OCI-LY3 (cell line): ENCODE results near the gene FEV.
A peak's percentile ranks its signal among the peaks of the same experiment; 100 is the strongest.

Experiments used
- H2AFZ ChIP-seq: fragments of 200-600, 300-600 bp; shearing (Covaris generic); 2 replicates; pipeline ENCODE4 v1.6.0; 2014; ENCODE audit warnings: antibody characterized with exemption, low read depth, low read length
- H3K27ac ChIP-seq: fragments of 200-600, 300-600 bp; sonication (generic); 2 replicates; pipeline ENCODE4 v1.5.1; 2014; ENCODE audit warnings: mild to moderate bottlenecking, low read length, moderate library complexity, mixed read lengths
- H3K27me3 ChIP-seq: fragments of 200-600, 300-600 bp; sonication (generic); 2 replicates; pipeline ENCODE4 v1.6.1; 2014; ENCODE audit warnings: low read depth, low read length, mixed read lengths
- H3K36me3 ChIP-seq: fragments of 200-600, 300-600 bp; sonication (generic); replicated peaks from 2 replicates; pipeline ENCODE3; 2014; ENCODE audit warnings: low read depth, low read length, mixed read lengths
- H3K4me1 ChIP-seq: fragments of 300-600, 200-600 bp; sonication (generic); 2 replicates; pipeline ENCODE4 v1.6.1; 2014; ENCODE audit warnings: low read length, mixed read lengths
- H3K4me2 ChIP-seq: fragments of 200-600, 300-600 bp; sonication (generic); 2 replicates; pipeline ENCODE4 v1.6.1; 2014; ENCODE audit warnings: low read length, mixed read lengths
- H3K4me3 ChIP-seq: fragments of 300-600, 200-600 bp; sonication (generic); 2 replicates; pipeline ENCODE4 v1.5.1; 2014; ENCODE audit warnings: antibody characterized with exemption, mild to moderate bottlenecking, low read length, moderate library complexity
- H3K79me2 ChIP-seq: fragments of 300-600, 200-600 bp; shearing (Covaris generic); 2 replicates; pipeline ENCODE4 v1.6.1; 2014; ENCODE audit warnings: mild to moderate bottlenecking, low read length, mixed read lengths
- H3K9ac ChIP-seq: fragments of 300-600, 200-600 bp; shearing (Covaris generic); 2 replicates; pipeline ENCODE4 v1.6.0; 2014; ENCODE audit warnings: mild to moderate bottlenecking, low read length, moderate library complexity
- H3K9me3 ChIP-seq: fragments of 200-600, 300-600 bp; shearing (Covaris generic); 2 replicates; pipeline ENCODE4 v1.6.1; 2014; ENCODE audit warnings: low read length, mixed read lengths; ENCODE audit not compliant: insufficient read depth
- H4K20me1 ChIP-seq: fragments of 200-600, 300-600 bp; sonication (generic); 2 replicates; pipeline ENCODE4 v1.6.1; 2016; ENCODE audit warnings: low read length, mixed read lengths; ENCODE audit not compliant: insufficient read depth
- EZH2phosphoT487 ChIP-seq: fragments of 200-600 bp; shearing (Covaris generic); IDR thresholded peaks from 2 replicates; pipeline ENCODE4 v1.6.1; 2018; ENCODE audit warnings: antibody characterized with exemption, mixed run types, low read depth
- TF ChIP-seq, protein P1 (sequence below): fragments of 200-600, 300-600 bp; sonication (generic); IDR thresholded peaks from 2 replicates; pipeline ENCODE4 v1.5.1; 2014; ENCODE audit warnings: antibody characterized with exemption, low read length, low read depth

The FEV gene

DNA sequence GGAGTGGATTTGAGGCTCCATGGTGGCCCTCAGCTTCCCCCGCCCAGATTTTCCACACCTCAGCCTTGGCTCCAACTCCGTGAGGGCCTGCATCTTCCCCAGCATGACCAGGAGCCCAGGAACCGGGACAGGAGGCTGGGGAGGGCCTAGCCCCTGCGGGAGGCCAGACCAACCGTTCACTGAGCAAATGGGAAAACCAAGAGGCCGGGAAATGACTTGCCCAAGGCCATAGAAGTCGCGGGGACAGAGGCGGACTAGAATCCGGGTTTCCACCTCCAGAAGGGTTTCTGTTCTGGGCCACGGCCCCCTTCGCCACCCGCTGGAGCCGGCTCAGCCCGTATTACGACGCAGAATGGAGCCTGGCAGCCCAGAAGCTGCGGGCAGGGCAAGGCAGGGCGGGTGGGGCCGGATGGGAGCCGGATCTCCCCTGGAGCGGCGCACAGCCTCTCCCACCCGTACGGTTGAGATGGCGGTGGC is 16.2 kb upstream of the FEV start:
- Histone ChIP-seq H3K9ac (no peak overlapping the region), H3K79me2 (no peaks in the 10 kb centered on the region), H3K27ac (no peak overlapping the region), H4K20me1 (no peaks in the 10 kb centered on the region), H3K4me3 (no peak overlapping the region), H2AFZ (no peak overlapping the region), H3K4me2 (no peak overlapping the region), H3K36me3 (no peaks in the 10 kb centered on the region), H3K9me3 (no peaks in the 10 kb centered on the region), H3K27me3 (no peaks in the 10 kb centered on the region; the same call in 1 of the 2 replicates), H3K4me1 (peaks cover 10% of the 10 kb centered on the region)
- TF ChIP-seq, protein P1, sequence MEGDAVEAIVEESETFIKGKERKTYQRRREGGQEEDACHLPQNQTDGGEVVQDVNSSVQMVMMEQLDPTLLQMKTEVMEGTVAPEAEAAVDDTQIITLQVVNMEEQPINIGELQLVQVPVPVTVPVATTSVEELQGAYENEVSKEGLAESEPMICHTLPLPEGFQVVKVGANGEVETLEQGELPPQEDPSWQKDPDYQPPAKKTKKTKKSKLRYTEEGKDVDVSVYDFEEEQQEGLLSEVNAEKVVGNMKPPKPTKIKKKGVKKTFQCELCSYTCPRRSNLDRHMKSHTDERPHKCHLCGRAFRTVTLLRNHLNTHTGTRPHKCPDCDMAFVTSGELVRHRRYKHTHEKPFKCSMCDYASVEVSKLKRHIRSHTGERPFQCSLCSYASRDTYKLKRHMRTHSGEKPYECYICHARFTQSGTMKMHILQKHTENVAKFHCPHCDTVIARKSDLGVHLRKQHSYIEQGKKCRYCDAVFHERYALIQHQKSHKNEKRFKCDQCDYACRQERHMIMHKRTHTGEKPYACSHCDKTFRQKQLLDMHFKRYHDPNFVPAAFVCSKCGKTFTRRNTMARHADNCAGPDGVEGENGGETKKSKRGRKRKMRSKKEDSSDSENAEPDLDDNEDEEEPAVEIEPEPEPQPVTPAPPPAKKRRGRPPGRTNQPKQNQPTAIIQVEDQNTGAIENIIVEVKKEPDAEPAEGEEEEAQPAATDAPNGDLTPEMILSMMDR, result no peak
- TF ChIP-seq EZH2phosphoT487, result no peak

DNA sequence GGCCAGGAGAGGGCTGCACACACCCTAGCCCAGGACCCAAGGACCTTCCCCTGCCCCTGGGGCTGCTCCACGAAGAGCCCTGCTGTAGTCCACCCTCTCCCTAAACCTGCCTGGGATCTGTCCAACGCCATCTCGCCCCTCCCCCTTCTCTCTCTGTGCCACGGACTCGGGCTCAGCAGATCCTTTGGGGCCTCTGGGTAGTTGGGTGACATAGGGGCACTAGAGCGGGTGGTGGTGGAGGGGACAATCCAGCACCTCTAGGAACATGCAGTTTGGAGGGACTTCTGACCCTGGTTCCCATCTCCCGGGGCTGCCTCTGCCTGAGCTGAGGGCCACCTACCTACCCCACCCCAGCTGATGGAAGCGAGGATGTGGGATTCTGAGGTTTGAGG is 15.6 kb upstream of the FEV start:
- H3K27me3 ChIP-seq, result no peaks in the 10 kb centered on the region; the same call in 1 of the 2 replicates
- no peak for TF ChIP-seq EZH2phosphoT487
- TF ChIP-seq, protein P1, result no peak
- H3K36me3 ChIP-seq, result no peaks in the 10 kb centered on the region
- H3K9me3 ChIP-seq, result no peaks in the 10 kb centered on the region
- no peaks in the 10 kb centered on the region for H4K20me1 ChIP-seq
- H3K79me2 ChIP-seq, result no peaks in the 10 kb centered on the region
- H2AFZ ChIP-seq, result no peak overlapping the region
- peaks cover 10% of the 10 kb centered on the region for H3K4me1 ChIP-seq
- no peak overlapping the region for H3K4me2 ChIP-seq
- H3K9ac ChIP-seq, result no peak overlapping the region
- H3K27ac ChIP-seq, result no peak overlapping the region
- no peak overlapping the region for H3K4me3 ChIP-seq

DNA sequence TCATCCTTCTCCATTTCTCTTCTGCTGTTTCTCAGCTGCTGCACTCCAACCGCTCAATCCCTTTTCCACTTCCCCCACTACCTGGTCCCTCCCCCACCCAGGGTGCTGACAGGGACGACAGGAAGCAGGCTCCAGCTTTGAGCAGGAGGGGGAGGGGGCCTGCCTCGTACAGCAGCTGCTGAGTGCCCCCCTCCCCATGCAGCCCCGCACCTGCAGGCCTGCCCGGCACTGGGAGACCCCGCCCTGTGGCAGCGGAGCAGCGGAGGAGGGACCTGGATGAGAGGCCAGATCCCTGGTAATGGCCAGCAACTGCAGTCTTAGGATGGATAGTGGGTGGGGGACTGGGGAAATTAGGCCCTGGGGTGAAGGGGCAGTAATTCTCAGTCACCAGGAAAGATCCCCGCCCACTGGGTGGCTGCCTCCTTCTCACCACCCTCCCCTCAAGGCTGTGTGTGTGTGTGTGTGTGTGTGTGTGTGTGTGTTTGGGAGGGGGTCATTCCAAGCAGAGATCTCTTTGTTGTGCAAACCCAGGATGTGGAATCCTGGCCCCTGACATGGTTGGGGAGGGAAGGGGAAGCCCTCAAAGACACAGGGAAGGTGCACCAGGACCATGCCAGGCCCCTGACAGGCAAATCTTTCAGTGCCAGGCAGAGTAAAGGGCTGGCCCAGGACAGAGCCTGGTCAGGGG is 15.0 kb upstream of the FEV start:
- H2AFZ ChIP-seq, result no peak overlapping the region
- no peaks in the 10 kb centered on the region for H4K20me1 ChIP-seq
- peaks cover 10% of the 10 kb centered on the region for H3K4me1 ChIP-seq
- no peak overlapping the region for H3K27ac ChIP-seq
- no peaks in the 10 kb centered on the region for H3K36me3 ChIP-seq
- no peaks in the 10 kb centered on the region for H3K79me2 ChIP-seq
- H3K9me3 ChIP-seq, result no peaks in the 10 kb centered on the region
- TF ChIP-seq EZH2phosphoT487, result no peak
- TF ChIP-seq, protein P1, result no peak
- H3K4me3 ChIP-seq, result no peak overlapping the region
- no peak overlapping the region for H3K9ac ChIP-seq
- H3K27me3 ChIP-seq, result no peaks in the 10 kb centered on the region; the same call in 1 of the 2 replicates
- H3K4me2 ChIP-seq, result peak overlapping the region; percentile 14; the same call in 1 of the 2 replicates

DNA sequence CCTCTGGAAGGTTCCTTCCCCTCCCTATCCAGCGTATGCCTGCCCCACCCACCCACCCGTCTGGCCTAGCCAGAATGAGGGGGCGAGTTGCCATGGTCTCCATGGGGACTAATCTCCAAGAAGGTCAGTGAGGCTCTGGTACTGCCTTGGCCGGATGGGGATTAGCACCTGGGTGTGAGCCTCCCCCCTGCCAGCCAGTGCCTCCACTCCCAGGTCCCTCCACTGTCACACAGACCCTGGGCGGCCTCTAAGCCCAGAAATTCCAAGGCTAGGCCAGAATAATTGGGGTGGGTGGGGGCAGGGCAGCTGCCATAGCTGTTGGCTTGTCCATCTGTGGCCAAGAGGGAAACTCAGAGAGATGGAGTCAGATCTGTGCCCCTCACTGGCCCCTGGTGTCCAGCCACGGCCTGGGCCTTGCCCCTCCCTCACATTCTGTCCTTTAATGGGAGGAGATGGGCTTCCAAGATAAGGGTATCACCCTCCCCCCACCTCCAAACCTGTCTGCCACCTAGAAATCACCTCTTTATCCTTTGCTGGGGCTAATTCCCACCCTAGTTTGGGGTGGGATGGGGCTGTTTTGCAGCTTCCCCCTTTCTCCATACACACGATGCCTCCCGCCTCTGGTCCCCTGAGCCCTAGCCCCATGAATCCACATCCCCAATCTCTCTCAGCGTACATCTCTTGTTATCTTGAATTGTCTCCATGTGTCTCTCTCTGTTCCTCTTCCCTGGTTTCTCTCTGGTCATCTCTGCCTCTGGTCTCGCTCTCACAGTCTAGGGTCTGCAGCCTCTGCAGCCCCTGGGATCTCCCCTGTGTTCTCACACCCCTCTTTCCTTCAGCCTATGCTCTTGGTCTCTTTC is 14.3 kb upstream of the FEV start:
- Histone ChIP-seq H4K20me1 (no peaks in the 10 kb centered on the region), H3K9ac (no peak overlapping the region), H3K4me3 (no peak overlapping the region), H3K27ac (no peak overlapping the region), H3K4me2 (peak overlapping the region; percentile 14; the same call in 1 of the 2 replicates), H3K79me2 (no peaks in the 10 kb centered on the region), H3K9me3 (no peaks in the 10 kb centered on the region), H3K36me3 (no peaks in the 10 kb centered on the region), H2AFZ (no peak overlapping the region), H3K4me1 (peaks cover 10% of the 10 kb centered on the region), H3K27me3 (no peaks in the 10 kb centered on the region; the same call in 1 of the 2 replicates)
- TF ChIP-seq, protein P1, result no peak
- TF ChIP-seq EZH2phosphoT487, result no peak
